Hematopoietic multipotent progenitor cell treated with erythropoietin and hydrocortisone succinate and interleukin-3 and kit ligand, for 6 days (in vitro differentiated cells): ENCODE results near the gene ZNF763.
"Not testable (repeated sequence)": the region's sequence is repeated elsewhere in the genome, so short reads cannot be mapped to it uniquely, and the experiment has no call there.

Experiments
- DNase-seq: peaks from one replicate; pipeline ENCODE4 v3.0.0-alpha.2; 2015

ZNF763 gene

GRCh38 chr19:11964858-11965645 lies at the start of gene ZNF763:
ZNF763 (plus strand) TSS chr19:11965040; CDS start chr19:11965209, 169 bp downstream.
- peak; percentile 98 for DNase-seq

- no peak for DNase-seq
Measured at GRCh38 chr19:11921852-11922495, 42.9 kb upstream of the ZNF763 start.

GRCh38 chr19:11924886-11925650 lies 39.8 kb upstream of the ZNF763 start, which contains the start of gene ZNF700:
ZNF700 (plus strand) TSS chr19:11925107; CDS start chr19:11925211, 104 bp downstream.
- DNase-seq: peak; percentile 99

DNA sequence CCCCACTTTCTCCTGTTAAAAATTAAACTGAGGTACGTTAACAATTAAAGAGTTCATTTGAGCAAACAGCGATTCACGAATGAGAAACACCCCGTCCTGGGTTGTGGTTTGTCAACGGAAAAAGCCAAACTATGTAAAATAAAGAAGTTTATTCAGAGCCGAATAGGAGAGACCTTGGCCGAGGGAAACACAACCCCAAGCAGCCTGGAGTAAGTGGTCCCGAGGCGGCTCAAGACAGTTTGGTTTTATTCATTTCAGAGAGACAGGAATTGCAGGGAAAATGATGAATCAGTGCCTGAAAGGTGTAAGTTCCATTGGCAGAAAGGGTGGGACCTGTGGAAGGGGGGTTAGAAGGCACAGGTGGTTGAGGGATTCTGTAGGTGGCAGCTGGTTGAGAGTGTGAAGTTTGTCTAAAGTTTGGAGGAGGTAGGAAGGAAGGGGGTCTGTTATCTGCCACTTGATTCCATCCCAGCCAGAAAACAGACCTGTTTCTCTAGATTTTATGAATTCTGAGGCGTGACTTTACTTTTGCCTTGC lies 39.1 kb upstream of the ZNF763 start:
- peak; percentile 26 for DNase-seq

DNA sequence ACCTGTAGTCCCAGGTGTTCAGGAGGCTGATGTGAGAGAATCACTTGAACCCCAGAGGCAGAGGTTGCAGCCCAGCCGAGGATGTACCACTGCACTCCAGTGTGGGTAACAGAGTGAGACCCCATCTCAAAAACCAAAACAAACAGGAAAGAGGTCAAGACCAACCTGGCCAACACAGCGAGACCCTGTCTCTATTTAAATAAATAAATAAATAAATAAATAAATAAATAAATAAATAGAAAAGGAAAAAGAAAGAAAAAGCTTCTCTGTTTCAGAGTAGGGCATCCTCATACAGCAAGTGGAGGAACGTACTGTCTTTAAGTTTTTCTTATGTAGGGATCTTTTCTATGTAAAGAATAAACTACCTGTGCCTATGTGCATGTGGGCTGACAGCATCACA lies 37.6 kb upstream of the ZNF763 start:
- DNase-seq: no peak

- DNase-seq: no peak
Measured at GRCh38 chr19:11931051-11931450, 33.8 kb upstream of the ZNF763 start.

- DNase-seq: no peak
Measured at GRCh38 chr19:11931513-11931912, 33.3 kb upstream of the ZNF763 start.

DNA sequence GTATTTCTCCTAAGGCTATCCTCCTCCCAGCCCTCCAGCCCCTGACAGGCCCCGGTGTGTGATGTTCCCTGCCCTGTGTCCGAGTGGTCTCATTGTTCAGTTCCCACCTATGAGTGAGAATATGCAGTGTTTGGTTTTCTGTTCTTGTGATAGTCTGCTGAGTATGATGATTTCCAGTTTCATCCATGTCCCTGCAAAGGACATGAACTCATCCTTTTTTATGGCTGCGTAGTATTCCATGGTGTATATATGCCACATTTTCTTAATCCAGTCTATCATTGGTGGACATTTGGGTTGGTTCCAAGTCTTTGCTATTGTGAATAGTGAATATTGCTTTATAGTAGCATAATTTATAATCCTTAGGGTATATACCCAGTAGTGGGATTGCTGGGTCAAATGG lies 29.0 kb upstream of the ZNF763 start:
- not testable (repeated sequence) for DNase-seq

DNA sequence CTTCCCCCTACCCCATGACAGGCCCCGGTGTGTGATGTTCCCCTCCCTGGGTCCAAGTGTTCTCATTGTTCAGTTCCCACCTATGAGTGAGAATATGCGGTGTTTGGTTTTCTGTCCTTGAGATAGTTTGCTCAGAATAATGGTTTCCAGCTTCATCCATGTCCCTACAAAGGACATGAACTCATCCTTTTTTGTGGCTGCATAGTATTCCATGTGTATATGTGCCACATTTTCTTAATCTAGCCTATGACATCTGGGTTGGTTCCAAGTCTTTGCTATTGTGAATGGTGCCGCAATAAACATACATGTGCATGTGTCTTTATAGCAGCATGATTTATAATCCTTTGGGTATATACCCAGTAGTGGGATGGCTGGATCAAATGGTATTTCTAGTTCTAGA lies 26.5 kb upstream of the ZNF763 start:
- not testable (repeated sequence) for DNase-seq

GRCh38 chr19:11941361-11941887 lies 23.4 kb upstream of the ZNF763 start:
- not testable (repeated sequence) for DNase-seq

DNA sequence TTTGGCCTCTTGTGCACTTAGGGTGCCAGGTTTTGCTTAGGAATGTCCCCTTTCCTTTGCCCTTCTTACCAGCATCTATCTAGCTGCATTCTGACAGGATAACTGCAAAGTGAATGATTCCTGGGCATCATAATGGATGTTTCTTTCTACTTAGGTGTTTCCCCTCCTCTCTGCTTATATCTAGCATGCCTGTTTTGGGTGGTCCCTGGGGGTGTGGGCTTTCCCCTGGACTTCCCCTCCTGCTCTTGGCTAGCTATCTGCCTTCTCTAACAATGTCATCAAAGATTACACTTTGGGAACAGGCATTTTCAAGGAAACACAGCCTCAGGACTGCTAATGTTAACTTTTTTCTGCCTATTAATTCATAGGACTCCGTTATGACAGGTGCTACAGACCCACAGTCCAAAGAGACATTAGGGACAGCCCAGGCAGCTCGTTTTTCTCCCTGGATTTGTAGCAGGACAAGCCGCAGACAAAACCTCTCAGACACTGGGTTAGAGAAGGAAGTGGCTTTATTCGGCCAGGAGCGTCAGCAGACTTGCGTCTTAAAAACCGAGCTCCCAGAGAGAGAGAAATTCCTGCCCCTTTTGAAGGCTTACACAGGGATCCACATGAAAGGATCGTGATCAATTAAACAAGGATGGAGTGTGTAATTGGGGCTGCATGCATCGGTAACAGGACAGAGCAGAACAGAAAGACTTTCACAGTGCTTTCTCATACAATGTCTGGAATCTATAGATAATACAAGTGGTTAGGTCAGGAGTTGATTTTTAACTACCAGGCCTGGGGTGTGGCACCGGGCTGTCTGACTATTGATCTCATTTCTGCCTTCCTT lies 22.6 kb upstream of the ZNF763 start:
- DNase-seq: no peak

- peak; percentile 38 for DNase-seq
Measured at GRCh38 chr19:11942843-11943108, 22.1 kb upstream of the ZNF763 start.

- no peak for DNase-seq
Measured at GRCh38 chr19:11944656-11945055, 20.2 kb upstream of the ZNF763 start.

DNA sequence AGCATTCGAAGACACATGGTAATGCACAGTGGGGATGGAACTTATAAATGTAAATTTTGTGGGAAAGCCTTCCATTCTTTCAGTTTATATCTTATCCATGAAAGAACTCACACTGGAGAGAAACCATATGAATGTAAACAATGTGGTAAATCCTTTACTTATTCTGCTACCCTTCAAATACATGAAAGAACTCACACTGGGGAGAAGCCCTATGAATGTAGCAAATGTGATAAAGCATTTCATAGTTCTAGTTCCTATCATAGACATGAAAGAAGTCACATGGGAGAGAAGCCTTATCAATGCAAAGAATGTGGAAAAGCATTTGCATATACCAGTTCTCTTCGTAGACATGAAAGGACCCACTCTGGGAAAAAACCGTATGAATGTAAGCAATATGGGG lies 16.2 kb upstream of the ZNF763 start:
- DNase-seq: no peak

GRCh38 chr19:11949201-11949600 lies 15.6 kb upstream of the ZNF763 start:
- DNase-seq: peak; percentile 16

DNA sequence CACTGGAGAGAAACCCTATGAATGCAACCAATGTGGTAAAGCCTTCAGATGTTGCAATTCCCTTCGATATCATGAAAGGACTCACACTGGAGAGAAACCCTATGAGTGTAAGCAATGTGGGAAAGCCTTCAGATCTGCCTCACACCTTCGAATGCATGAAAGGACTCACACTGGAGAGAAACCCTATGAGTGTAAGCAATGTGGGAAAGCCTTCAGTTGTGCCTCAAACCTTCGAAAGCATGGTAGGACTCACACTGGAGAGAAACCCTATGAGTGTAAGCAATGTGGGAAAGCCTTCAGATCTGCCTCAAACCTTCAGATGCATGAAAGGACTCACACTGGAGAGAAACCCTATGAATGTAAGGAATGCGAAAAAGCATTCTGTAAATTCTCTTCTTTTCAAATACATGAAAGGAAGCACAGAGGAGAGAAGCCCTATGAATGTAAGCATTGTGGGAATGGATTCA lies 15.2 kb upstream of the ZNF763 start:
- DNase-seq: not testable (repeated sequence)

GRCh38 chr19:11950312-11950711 lies 14.5 kb upstream of the ZNF763 start:
- no peak for DNase-seq

DNA sequence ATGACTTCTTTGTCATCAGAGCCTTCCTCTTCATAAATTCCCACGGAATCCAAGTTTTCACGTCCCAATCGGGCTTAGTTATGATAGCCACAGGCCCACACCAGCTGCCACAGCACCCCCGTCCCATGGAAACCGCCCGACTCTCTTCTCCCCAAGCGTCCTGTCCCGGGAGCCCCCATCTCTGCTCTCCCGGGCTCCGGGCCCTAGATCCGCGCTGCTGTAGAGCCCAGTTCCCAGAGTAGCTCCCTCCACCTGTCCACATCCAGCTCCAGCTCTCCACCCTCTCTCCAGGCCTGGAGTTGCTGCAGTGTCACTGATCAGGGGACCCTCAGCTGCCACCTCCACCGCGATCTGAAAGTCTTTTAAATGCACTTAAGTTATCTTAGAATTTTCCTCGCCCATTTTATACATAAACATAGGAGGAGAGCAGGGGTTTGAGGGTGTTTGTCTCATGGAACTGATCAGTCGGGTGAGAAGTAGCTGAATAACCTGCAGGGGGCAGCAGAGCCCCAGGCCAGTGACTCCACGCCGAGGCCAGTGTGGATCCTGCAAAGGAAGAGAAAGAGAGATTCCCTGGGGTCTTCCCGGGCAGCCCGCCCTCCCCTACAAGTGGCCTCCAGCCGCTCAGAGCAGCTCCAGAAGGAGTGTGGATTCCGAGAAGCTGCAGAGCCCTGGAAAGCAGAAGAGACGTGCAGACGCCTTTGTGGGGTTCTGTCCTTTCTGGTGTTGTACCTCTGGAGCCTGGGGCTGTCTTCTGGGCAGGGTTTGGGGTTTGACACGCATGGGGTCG lies 1.1 kb upstream of the ZNF763 start:
- DNase-seq: peak; percentile 89

- DNase-seq: no peak
Measured at GRCh38 chr19:11964496-11964857, 363 bp upstream of the ZNF763 start.

GRCh38 chr19:11970174-11970573 lies 5.3 kb downstream of the ZNF763 start:
- DNase-seq: no peak

GRCh38 chr19:11971041-11971440 lies 6.2 kb downstream of the ZNF763 start:
- no peak for DNase-seq
